Endothelial cell of umbilical vein (primary cell): Measurements from ENCODE around the gene SCPEP1. TPM values are rescaled to one million over a fixed set of nuclear protein-coding genes. Genes with fewer than 3 reads are reported as not detected.

Experiments
- BruUV-seq: library from RNA; stranded (reverse); fragments of 400-500 nt; replicated peaks from 2 replicates; lab custom pipeline; 2021; lab: Mats Ljungman, UMichigan
- CTCF ChIA-PET: fragments of 300-600, 350-600 bp; sonication (Branson Sonifier 250); formaldehyde crosslinking; loops from one replicate; lab custom pipeline; 2021; ENCODE audit warnings: antibody characterized with exemption, inconsistent platforms; lab: Charles Lee
- POLR2A ChIA-PET: fragments of 300-600, 350-600 bp; sonication (Branson Sonifier 250); formaldehyde crosslinking; loops from one replicate; lab custom pipeline; 2021; ENCODE audit warnings: antibody characterized with exemption, inconsistent platforms; lab: Charles Lee
- DNase-seq: peaks from one replicate; pipeline ENCODE4 v3.0.0-alpha.2; 2011; ENCODE audit warnings: low read depth, low spot score
- FAIRE-seq: peaks from 2 replicates; lab custom pipeline; 2011; peaks lifted over from hg19 to GRCh38; lab: Jason Lieb, UNC
- H2AFZ ChIP-seq: 2 replicates; pipeline ENCODE4 v1.6.0; 2012; ENCODE audit warnings: low read depth, low read length, control low read depth, inconsistent platforms
- H3K27ac ChIP-seq: 2 replicates; pipeline ENCODE4 v1.5.1; 2011; ENCODE audit warnings: low read depth, mild to moderate bottlenecking, control low read depth, low read length, moderate library complexity; ENCODE audit not compliant: insufficient read depth
- H3K27me3 ChIP-seq, 2 experiments: 2 replicates each; pipeline versions ENCODE4 v1.6.0 to v1.6.1; 2011; ENCODE audit warnings: low read length in 2 of 2, mixed read lengths in 1 of 2; ENCODE audit not compliant: control insufficient read depth in 2 of 2, insufficient read depth in 2 of 2
- H3K36me3 ChIP-seq, 2 experiments: 2 replicates in 1 of 2; 3 replicates in 1 of 2; pipeline ENCODE4 v1.5.1; 2011; ENCODE audit warnings: low read length in 2 of 2, mild to moderate bottlenecking in 1 of 2, moderate library complexity in 1 of 2; ENCODE audit not compliant: control insufficient read depth in 2 of 2, insufficient read depth in 2 of 2; ENCODE audit errors: extremely low read depth in 1 of 2
- H3K4me1 ChIP-seq: 3 replicates; pipeline ENCODE4 v1.5.1; 2011; ENCODE audit warnings: mild to moderate bottlenecking, low read length; ENCODE audit not compliant: control insufficient read depth, insufficient read depth; ENCODE audit errors: extremely low read depth
- H3K4me2 ChIP-seq: 2 replicates; pipeline ENCODE4 v1.6.1; 2011; ENCODE audit warnings: low read length, control low read depth, mixed read lengths; ENCODE audit not compliant: insufficient read depth
- H3K4me3 ChIP-seq, 3 experiments: fragments of 200-600 bp in 1 of 3; sonication (generic), shearing (Covaris generic) in 1 of 3; replicated peaks in 1 of 3; 2 replicates each; pipeline ENCODE4 v1.5.1; 2011 to 2016; ENCODE audit warnings: control low read depth in 3 of 3, low read length in 3 of 3, mild to moderate bottlenecking in 2 of 3, inconsistent platforms in 1 of 3, low read depth in 1 of 3, moderate library complexity in 1 of 3; ENCODE audit not compliant: insufficient read depth in 1 of 3
- H3K79me2 ChIP-seq: 2 replicates; pipeline ENCODE4 v1.6.0; 2012; ENCODE audit warnings: low read length, inconsistent platforms; ENCODE audit not compliant: control insufficient read depth, insufficient read depth
- H3K9ac ChIP-seq: replicated peaks from 2 replicates; pipeline ENCODE3; 2011; ENCODE audit warnings: low read length, control low read depth; ENCODE audit not compliant: insufficient read depth; ENCODE audit errors: extremely low read depth
- H3K9me1 ChIP-seq: replicated peaks from 3 replicates; pipeline ENCODE4 v1.6.0; 2011; ENCODE audit warnings: mild to moderate bottlenecking, low read length; ENCODE audit not compliant: control insufficient read depth, insufficient read depth; ENCODE audit errors: extremely low read depth
- H3K9me3 ChIP-seq: replicated peaks from 2 replicates; pipeline ENCODE4 v1.5.1; 2012; ENCODE audit warnings: low read length, inconsistent platforms; ENCODE audit not compliant: control insufficient read depth, insufficient read depth
- H4K20me1 ChIP-seq: replicated peaks from 2 replicates; pipeline ENCODE3; 2011; ENCODE audit warnings: mild to moderate bottlenecking, low read length; ENCODE audit not compliant: control insufficient read depth, insufficient read depth; ENCODE audit errors: extremely low read depth
- CTCF ChIP-seq, 2 donors: IDR thresholded peaks; 1 replicate in 1 of 2; 2 replicates in 1 of 2; pipeline ENCODE4 v1.5.1; 2011; ENCODE audit warnings: low read length in 2 of 2, mild to moderate bottlenecking in 2 of 2, moderate library complexity in 2 of 2, control low read depth in 1 of 2, inconsistent platforms in 1 of 2, low read depth in 1 of 2; ENCODE audit not compliant: insufficient read depth in 1 of 2; ENCODE audit errors: extremely low read depth in 1 of 2
- EZH2 ChIP-seq: IDR thresholded peaks from 2 replicates; pipeline ENCODE4 v1.6.1; 2012; ENCODE audit warnings: borderline replicate concordance, low read depth, mild to moderate bottlenecking, moderate library complexity, low read length, inconsistent platforms; ENCODE audit not compliant: severe bottlenecking
- FOS ChIP-seq: IDR thresholded peaks from 2 replicates; pipeline ENCODE4 v1.6.1; 2011; ENCODE audit warnings: mild to moderate bottlenecking, low read length, moderate library complexity, borderline replicate concordance; ENCODE audit not compliant: insufficient read depth
- GATA2 ChIP-seq: IDR thresholded peaks from 2 replicates; pipeline ENCODE4 v1.7.0; 2011; ENCODE audit warnings: low read depth, mild to moderate bottlenecking, moderate library complexity, mixed read lengths, low read length; ENCODE audit not compliant: insufficient read length, insufficient read depth
- JUN ChIP-seq: IDR thresholded peaks from 2 replicates; pipeline ENCODE4 v1.6.1; 2011; ENCODE audit warnings: borderline replicate concordance, low read depth; ENCODE audit not compliant: insufficient read length, insufficient read depth
- MAX ChIP-seq: IDR thresholded peaks from 2 replicates; pipeline ENCODE4 v1.6.1; 2011; ENCODE audit not compliant: insufficient read depth, insufficient read length
- MYC ChIP-seq: IDR thresholded peaks from one replicate; pipeline ENCODE4 v1.6.1; 2011; ENCODE audit warnings: mild to moderate bottlenecking, low read depth, low read length
- POLR2A ChIP-seq: IDR thresholded peaks from 2 replicates; pipeline ENCODE4 v1.6.1; 2012; ENCODE audit warnings: low read depth, mild to moderate bottlenecking, control low read depth, low read length
- POLR2AphosphoS5 ChIP-seq: IDR thresholded peaks from 2 replicates; pipeline ENCODE4 v1.6.1; 2012; ENCODE audit warnings: low read depth, mild to moderate bottlenecking, control low read depth, low read length, moderate library complexity; ENCODE audit not compliant: insufficient read depth
- dilution Hi-C: fragments of 300-500 bp; cut with MboI; formaldehyde crosslinking; loops from one replicate; pipeline ENCODE4 v1.15.0; 2019; ENCODE audit warnings: low sequenced_read_pairs; ENCODE audit not compliant: extremely low pct_ligation_motif_present
- intact Hi-C: fragments of 100-400 bp; cut with micrococcal nuclease; formaldehyde crosslinking; loops from one replicate; pipeline ENCODE4 v1.10.0; 2022
- polyA plus RNA-seq, 4 experiments: library from polyadenylated mRNA; depleted of rRNA in 3 of 4; stranded (reverse) in 3 of 4; unstranded in 1 of 4; fragments of >200 nt; gene quantifications; 2 replicates each; pipeline versions ENCODE4 v1.2.1 to v1.2.3, GENCODE V29; 2011 to 2012; ENCODE audit warnings: missing spikeins in 1 of 4
- total RNA-seq: library from RNA; stranded (reverse); gene quantifications from 2 replicates; pipeline ENCODE4 v1.2.3, GENCODE V29; 2021

The SCPEP1 gene
- total and polyA plus RNA-seq, 2 donors (not counting 3 experiments of a cell fraction or from before 2014, with no cell fraction given), result 38.6 to 43.6 TPM

GRCh38 chr17:57048096-57048495, 70.2 kb downstream of the SCPEP1 start:
- Histone ChIP-seq H3K4me1 (peaks cover 5% of the 10 kb centered on the region), H4K20me1 (no peaks in the 10 kb centered on the region), H3K79me2 (no peaks in the 10 kb centered on the region), H3K9me1 (no peaks in the 10 kb centered on the region), H3K4me3 (no peak overlapping the region), H2AFZ (no peak overlapping the region), H3K9me3 (no peaks in the 10 kb centered on the region), H3K36me3 (no peaks in the 10 kb centered on the region), H3K27me3 (peaks cover 29 to 32% of the 10 kb centered on the region in 2 experiments), H3K4me2 (no peak overlapping the region), H3K27ac (no peak overlapping the region), H3K9ac (no peak overlapping the region)
- dilution Hi-C loops, result no loop called here
- no peak for DNase-seq
- no TSS peak for BruUV-seq
- FAIRE-seq, result no peak
- intact Hi-C loops, result no loop called here
- ChIA-PET POLR2A (no interaction called here), CTCF (interaction anchor here (0.8 to 1.2 kb wide), 2 partner anchors 18 to 700 kb away, joined by 3 read pairs; no protein-coding TSS in a partner anchor)
- TF ChIP-seq MAX (no peak), CTCF (IDR thresholded peaks at IDR 0.05; ENCODE audit: extremely low read depth in 1 of 2, insufficient read depth in 1 of 2, low read depth in 1 of 2, low read length in 2 of 2) (no peak), POLR2AphosphoS5 (no peak), MYC (no peak), JUN (no peak)

- H3K9me3 ChIP-seq, result no peaks in the 10 kb centered on the region
- dilution Hi-C loops (no loop called here), intact Hi-C loops (no loop called here)
- H3K27me3 ChIP-seq, result peaks cover 16 to 23% of the 10 kb centered on the region in 2 experiments
- FAIRE-seq, result no peak
- ChIA-PET CTCF (no interaction called here), POLR2A (no interaction called here)
- H4K20me1 ChIP-seq, result no peaks in the 10 kb centered on the region
- TF ChIP-seq POLR2A, result no peak
- TF ChIP-seq CTCF (IDR thresholded peaks at IDR 0.05; ENCODE audit: extremely low read depth in 1 of 2, insufficient read depth in 1 of 2, low read depth in 1 of 2, low read length in 2 of 2), result no peak
- no peak for TF ChIP-seq MAX
- no peak for TF ChIP-seq FOS
- TF ChIP-seq POLR2AphosphoS5, result no peak
- TF ChIP-seq JUN, result no peak
- no peak for TF ChIP-seq GATA2
- TF ChIP-seq MYC, result no peak
- no peak for TF ChIP-seq EZH2
- no peaks in the 10 kb centered on the region for H3K9me1 ChIP-seq
- no peak for DNase-seq
- no TSS peak for BruUV-seq
- no peaks in the 10 kb centered on the region for H3K79me2 ChIP-seq
- H3K36me3 ChIP-seq, result no peaks in the 10 kb centered on the region
- H3K4me2 ChIP-seq, result no peak overlapping the region
- H3K4me1 ChIP-seq, result peaks cover 5% of the 10 kb centered on the region
- H3K27ac ChIP-seq, result no peak overlapping the region
- no peak overlapping the region for H2AFZ ChIP-seq
- H3K9ac ChIP-seq, result no peak overlapping the region
- no peak overlapping the region for H3K4me3 ChIP-seq
Measured at GRCh38 chr17:57050306-57050705, 72.4 kb downstream of the SCPEP1 start.
